Mesendoderm (in vitro differentiated cells): ENCODE results near the gene TGM5.
"Not testable (repeated sequence)": the region's sequence is repeated elsewhere in the genome, so short reads cannot be mapped to it uniquely, and the experiment has no call there.

Experiments
- DNase-seq: peaks from one replicate; pipeline ENCODE4 v3.0.0; 2013
- H2AK5ac ChIP-seq: 2 replicates; pipeline ENCODE4 v1.6.1; 2013; ENCODE audit warnings: low read length, inconsistent platforms
- H2BK120ac ChIP-seq: 2 replicates; pipeline ENCODE4 v1.6.1; 2013; ENCODE audit warnings: low read depth, mild to moderate bottlenecking, low read length, moderate library complexity, mixed read lengths
- H2BK15ac ChIP-seq: replicated peaks from 2 replicates; pipeline ENCODE4 v1.6.1; 2013; ENCODE audit warnings: low read depth, mild to moderate bottlenecking, moderate library complexity
- H2BK5ac ChIP-seq: 2 replicates; pipeline ENCODE4 v1.6.1; 2013; ENCODE audit warnings: low read length, inconsistent platforms
- H3K18ac ChIP-seq: 2 replicates; pipeline ENCODE4 v1.6.1; 2013; ENCODE audit warnings: mild to moderate bottlenecking, low read length, mixed read lengths
- H3K23ac ChIP-seq: one replicate; pipeline ENCODE4 v1.6.1; 2013; ENCODE audit warnings: low read length
- H3K27ac ChIP-seq: 2 replicates; pipeline ENCODE4 v1.5.1; 2013; ENCODE audit warnings: low read depth, mild to moderate bottlenecking, inconsistent platforms, low read length, moderate library complexity
- H3K27me3 ChIP-seq: 2 replicates; pipeline ENCODE4 v1.6.1; 2013; ENCODE audit warnings: low read length, control low read depth, mild to moderate bottlenecking, inconsistent platforms; ENCODE audit not compliant: insufficient read depth, poor library complexity
- H3K36me3 ChIP-seq: 2 replicates; pipeline ENCODE4 v1.6.1; 2013; ENCODE audit warnings: low read length, inconsistent platforms; ENCODE audit not compliant: control insufficient read depth, insufficient read depth
- H3K4ac ChIP-seq: one replicate; pipeline ENCODE4 v1.6.1; 2013; ENCODE audit warnings: low read depth, mild to moderate bottlenecking, low read length, moderate library complexity
- H3K4me1 ChIP-seq: 2 replicates; pipeline ENCODE4 v1.6.1; 2013; ENCODE audit warnings: low read depth, low read length, inconsistent platforms; ENCODE audit not compliant: control insufficient read depth
- H3K4me2 ChIP-seq: 2 replicates; pipeline ENCODE4 v1.6.1; 2013; ENCODE audit warnings: low read length
- H3K4me3 ChIP-seq: 2 replicates; pipeline ENCODE4 v1.5.1; 2013; ENCODE audit warnings: mild to moderate bottlenecking, low read length
- H3K56ac ChIP-seq: one replicate; pipeline ENCODE4 v1.6.1; 2013; ENCODE audit warnings: low read length
- H3K79me1 ChIP-seq: 2 replicates; pipeline ENCODE4 v1.6.1; 2013; ENCODE audit warnings: low read length, inconsistent platforms
- H3K79me2 ChIP-seq: 2 replicates; pipeline ENCODE4 v1.6.1; 2013; ENCODE audit warnings: mild to moderate bottlenecking, low read length; ENCODE audit not compliant: control insufficient read depth, insufficient read depth
- H3K9ac ChIP-seq: 2 replicates; pipeline ENCODE4 v1.6.1; 2013; ENCODE audit warnings: low read length, inconsistent platforms
- H4K5ac ChIP-seq: one replicate; pipeline ENCODE4 v1.6.1; 2013; ENCODE audit warnings: low read length
- H4K8ac ChIP-seq: one replicate; pipeline ENCODE4 v1.6.1; 2013; ENCODE audit warnings: low read depth, mild to moderate bottlenecking, control low read depth, low read length, moderate library complexity
- WGBS: extraction: QIAGEN DNeasy Blood & Tissue Kit; methylation state at CpG from one replicate; pipeline ENCODE4 v1.1.7; 2013; ENCODE audit warnings: low lambda C conversion rate, missing lambda C conversion rate; ENCODE audit not compliant: insufficient coverage; ENCODE audit errors: extremely low coverage; 5-methylcytosine and 5-hydroxymethylcytosine counted together

The TGM5 gene

DNA sequence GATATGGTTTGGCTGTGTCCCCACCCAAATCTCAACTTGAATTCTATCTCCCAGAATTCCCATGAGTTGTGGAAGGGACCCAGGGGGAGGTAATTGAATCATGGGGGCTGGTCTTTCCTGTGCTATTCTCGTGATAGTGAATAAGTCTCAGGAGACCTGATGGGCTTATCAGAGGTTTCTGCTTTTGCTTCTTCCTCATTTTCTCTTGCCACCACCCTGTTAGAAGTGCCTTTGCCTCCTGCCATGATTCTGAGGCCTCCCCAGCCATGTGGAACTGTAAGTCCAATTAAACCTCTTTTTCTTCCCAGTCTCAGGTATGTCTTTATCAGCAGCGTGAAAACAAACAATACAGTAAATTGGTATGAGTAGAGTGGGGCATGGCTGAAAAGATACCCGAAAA, 69.0 kb downstream of the TGM5 start:
- H3K27ac ChIP-seq, H2BK15ac ChIP-seq, H2BK5ac ChIP-seq, H3K18ac ChIP-seq, H3K4me1 ChIP-seq, H3K23ac ChIP-seq, H3K36me3 ChIP-seq, H3K79me1 ChIP-seq, DNase-seq, H3K56ac ChIP-seq, H3K79me2 ChIP-seq, H2BK120ac ChIP-seq, H3K4me2 ChIP-seq, H3K9ac ChIP-seq, H3K4me3 ChIP-seq, H3K27me3 ChIP-seq, H4K5ac ChIP-seq, H3K4ac ChIP-seq, H4K8ac ChIP-seq, H2AK5ac ChIP-seq: not testable (repeated sequence)
- no CpG with 5 or more reads among the region's 3 CpGs for WGBS

DNA sequence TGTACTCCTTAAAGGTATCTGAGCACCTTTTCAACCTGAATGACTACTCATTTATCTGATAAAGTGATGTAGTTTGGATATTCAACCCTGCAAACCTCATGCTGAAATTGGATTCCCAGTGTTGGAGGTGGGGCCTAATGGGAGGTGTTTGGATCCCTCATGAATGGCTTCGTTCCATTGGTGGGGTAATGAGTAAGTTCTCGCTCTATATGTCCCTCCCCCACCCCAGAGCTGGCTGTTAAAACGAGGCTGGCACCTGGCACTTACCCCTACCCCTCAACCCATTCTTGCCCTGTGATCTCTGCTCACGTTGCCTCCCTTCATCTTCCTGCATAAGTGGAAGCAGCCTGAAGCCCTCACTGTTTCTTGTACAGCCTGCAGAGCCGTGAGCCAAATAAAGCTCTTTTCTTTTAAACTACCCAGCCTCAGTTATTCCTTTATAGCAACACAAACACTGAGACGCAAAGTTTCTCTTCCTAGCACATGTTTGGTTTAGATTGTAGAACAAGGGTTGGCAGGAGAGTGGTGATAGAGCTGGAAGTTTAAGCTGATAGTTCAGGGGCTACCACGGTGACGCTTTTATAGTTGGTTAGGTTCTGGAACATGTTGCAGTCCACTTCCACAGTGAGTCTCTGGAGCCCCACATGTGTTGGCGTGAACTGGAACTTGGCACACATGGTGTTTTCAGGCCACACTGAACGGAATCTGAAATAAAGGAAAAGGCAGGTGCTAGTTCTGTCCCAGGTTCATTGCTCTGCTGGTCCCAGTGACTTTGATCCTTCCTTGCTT, 69.8 kb downstream of the TGM5 start:
- DNase-seq, result no peak
- H3K18ac ChIP-seq, result no peak overlapping the region
- no CpG with 5 or more reads among the region's 10 CpGs for WGBS
- no peak overlapping the region for H3K4ac ChIP-seq
- H2BK15ac ChIP-seq, result no peak overlapping the region
- H3K27me3 ChIP-seq, result no peaks in the 10 kb centered on the region
- H3K4me1 ChIP-seq, result no peaks in the 10 kb centered on the region
- no peak overlapping the region for H3K56ac ChIP-seq
- H2BK5ac ChIP-seq, result no peak overlapping the region
- H3K9ac ChIP-seq, result no peak overlapping the region
- no peak overlapping the region for H3K23ac ChIP-seq
- H3K27ac ChIP-seq, result no peak overlapping the region
- H4K8ac ChIP-seq, result no peak overlapping the region
- no peaks in the 10 kb centered on the region for H3K79me2 ChIP-seq
- H3K79me1 ChIP-seq, result no peaks in the 10 kb centered on the region
- H3K36me3 ChIP-seq, result no peaks in the 10 kb centered on the region
- no peak overlapping the region for H3K4me2 ChIP-seq
- H2AK5ac ChIP-seq, result no peak overlapping the region
- H4K5ac ChIP-seq, result no peak overlapping the region
- no peak overlapping the region for H2BK120ac ChIP-seq
- H3K4me3 ChIP-seq, result no peak overlapping the region

GRCh38 chr15:43194795-43195194, 71.9 kb downstream of the TGM5 start:
- H3K79me1 ChIP-seq, result no peaks in the 10 kb centered on the region
- no peak overlapping the region for H2AK5ac ChIP-seq
- H4K8ac ChIP-seq, result no peak overlapping the region
- H2BK5ac ChIP-seq, result no peak overlapping the region
- H3K18ac ChIP-seq, result no peak overlapping the region
- no peaks in the 10 kb centered on the region for H3K79me2 ChIP-seq
- WGBS, result no CpG with 5 or more reads among the region's 2 CpGs
- no peak overlapping the region for H3K4me3 ChIP-seq
- no peak overlapping the region for H3K27ac ChIP-seq
- no peak overlapping the region for H4K5ac ChIP-seq
- H3K27me3 ChIP-seq, result no peaks in the 10 kb centered on the region
- H3K36me3 ChIP-seq, result peaks cover 6% of the 10 kb centered on the region
- no peaks in the 10 kb centered on the region for H3K4me1 ChIP-seq
- no peak overlapping the region for H3K4me2 ChIP-seq
- H2BK15ac ChIP-seq, result no peak overlapping the region
- H2BK120ac ChIP-seq, result no peak overlapping the region
- no peak overlapping the region for H3K23ac ChIP-seq
- no peak for DNase-seq
- no peak overlapping the region for H3K9ac ChIP-seq
- no peak overlapping the region for H3K4ac ChIP-seq
- no peak overlapping the region for H3K56ac ChIP-seq

DNA sequence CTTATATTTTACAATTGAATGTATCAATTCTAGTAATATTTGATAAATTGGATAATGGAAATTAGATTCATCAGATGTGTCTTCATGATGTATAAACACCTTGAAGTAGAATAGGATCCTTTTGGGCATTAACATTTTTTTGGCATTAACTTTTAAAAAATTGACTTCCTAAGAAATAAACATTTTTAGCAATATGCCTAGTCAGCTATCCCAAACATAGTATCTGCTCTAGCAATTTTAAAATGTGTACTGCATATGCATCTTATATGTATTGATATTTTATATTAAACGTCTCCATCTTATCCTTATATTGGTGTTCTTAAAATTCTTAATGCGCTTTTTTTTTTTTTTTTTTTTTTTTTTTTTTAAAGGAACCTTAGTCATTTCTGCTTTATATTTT, 73.0 kb downstream of the TGM5 start:
- Histone ChIP-seq H2BK5ac (no peak overlapping the region), H3K4me3 (no peak overlapping the region), H4K5ac (no peak overlapping the region), H2AK5ac (no peak overlapping the region), H3K27me3 (no peaks in the 10 kb centered on the region), H3K56ac (no peak overlapping the region), H3K4me1 (no peaks in the 10 kb centered on the region), H3K4ac (no peak overlapping the region), H3K23ac (no peak overlapping the region), H3K27ac (no peak overlapping the region), H3K36me3 (peaks cover 9% of the 10 kb centered on the region), H3K9ac (no peak overlapping the region), H3K79me2 (no peaks in the 10 kb centered on the region), H2BK15ac (no peak overlapping the region), H4K8ac (no peak overlapping the region), H3K79me1 (no peaks in the 10 kb centered on the region), H3K4me2 (no peak overlapping the region), H2BK120ac (no peak overlapping the region), H3K18ac (no peak overlapping the region)
- no peak for DNase-seq
- WGBS, result no CpG with 5 or more reads among the region's 2 CpGs

DNA sequence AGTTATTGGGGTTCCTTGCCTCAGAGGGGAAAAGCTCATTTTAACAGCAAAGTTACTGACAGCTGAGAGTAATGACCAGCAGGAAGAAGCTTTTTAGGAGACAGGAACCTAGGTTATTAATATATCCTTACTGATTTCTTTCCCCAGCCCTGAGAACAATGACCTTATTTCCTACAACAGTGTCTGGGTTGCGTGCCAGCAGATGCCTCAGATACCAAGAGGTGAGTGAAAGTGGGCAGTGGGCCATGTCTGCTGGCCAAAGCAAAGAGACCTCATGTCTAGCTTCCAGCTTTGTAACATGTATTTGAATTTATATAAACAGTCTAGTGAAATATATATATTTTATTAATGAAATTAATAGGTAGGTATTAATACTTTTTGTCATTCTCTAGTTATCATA, 76.5 kb downstream of the TGM5 start:
- H3K18ac ChIP-seq, result no peak overlapping the region
- no peaks in the 10 kb centered on the region for H3K4me1 ChIP-seq
- H3K4me2 ChIP-seq, result no peak overlapping the region
- no peak overlapping the region for H2BK5ac ChIP-seq
- no peak overlapping the region for H2AK5ac ChIP-seq
- no peak overlapping the region for H3K4ac ChIP-seq
- no peak overlapping the region for H4K5ac ChIP-seq
- H3K27me3 ChIP-seq, result no peaks in the 10 kb centered on the region
- H3K79me2 ChIP-seq, result no peaks in the 10 kb centered on the region
- no peak overlapping the region for H3K27ac ChIP-seq
- H4K8ac ChIP-seq, result no peak overlapping the region
- peaks cover 9% of the 10 kb centered on the region for H3K36me3 ChIP-seq
- DNase-seq, result no peak
- H3K9ac ChIP-seq, result no peak overlapping the region
- H3K4me3 ChIP-seq, result no peak overlapping the region
- no peak overlapping the region for H3K23ac ChIP-seq
- H3K56ac ChIP-seq, result no peak overlapping the region
- H2BK15ac ChIP-seq, result no peak overlapping the region
- H2BK120ac ChIP-seq, result no peak overlapping the region
- no CpG with 5 or more reads among the region's 1 CpG for WGBS
- H3K79me1 ChIP-seq, result no peaks in the 10 kb centered on the region

DNA sequence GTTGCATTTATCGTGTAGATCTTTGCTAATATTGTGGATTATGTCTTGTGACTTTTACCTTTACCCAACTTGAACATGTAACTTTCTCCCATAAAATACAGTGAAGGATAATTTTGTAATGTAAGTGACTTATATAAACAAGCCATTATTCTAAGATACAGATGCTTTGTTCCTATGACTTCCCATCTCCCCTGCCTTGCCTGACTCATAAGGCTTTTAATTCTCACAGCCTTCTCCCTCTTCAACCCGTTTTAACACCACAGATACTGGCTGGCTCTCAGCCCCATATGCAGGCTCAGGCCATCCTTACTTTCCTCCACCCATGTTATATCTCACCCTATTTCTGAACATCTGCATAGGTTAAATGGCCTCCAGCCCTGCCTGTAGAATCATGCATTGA, 77.4 kb downstream of the TGM5 start:
- Histone ChIP-seq H2BK5ac (no peak overlapping the region), H3K27me3 (no peaks in the 10 kb centered on the region), H3K4me3 (no peak overlapping the region), H4K8ac (no peak overlapping the region), H3K4me1 (peaks cover 2% of the 10 kb centered on the region), H3K56ac (no peak overlapping the region), H2AK5ac (no peak overlapping the region), H4K5ac (no peak overlapping the region), H3K4ac (no peak overlapping the region), H3K79me1 (no peaks in the 10 kb centered on the region), H3K4me2 (no peak overlapping the region), H2BK120ac (no peak overlapping the region), H3K36me3 (peaks cover 9% of the 10 kb centered on the region), H3K27ac (no peak overlapping the region), H2BK15ac (no peak overlapping the region), H3K79me2 (no peaks in the 10 kb centered on the region), H3K9ac (no peak overlapping the region), H3K18ac (no peak overlapping the region), H3K23ac (no peak overlapping the region)
- DNase-seq, result no peak
- WGBS, result no CpG with 5 or more reads among the region's 2 CpGs
